Measurements from ENCODE around the gene OR5M11. TPM values are rescaled to one million over a fixed set of nuclear protein-coding genes. Genes with fewer than 3 reads are reported as not detected.
"Not testable (repeated sequence)": the region's sequence is repeated elsewhere in the genome, so short reads cannot be mapped to it uniquely, and the experiment has no call there.

The OR5M11 gene
- total RNA-seq, result not detected

GRCh38 chr11:56543157-56543556 lies at the start of gene OR5M11:
TSS of gene OR5M11 (minus strand) at chr11:56543257. CDS start at chr11:56543257, 0 bp downstream.
- no peak within 1 kb of the TSS for H3K4me3 Mint-ChIP-seq
- ATAC-seq (replicated peaks), result no peak
- H3K9me3 Mint-ChIP-seq, result peaks cover 26% of the 10 kb centered on the region
- no peaks in the 10 kb centered on the region for H3K27me3 Mint-ChIP-seq
- H3K4me1 Mint-ChIP-seq, result no peaks in the 10 kb centered on the region
- no peak within 1 kb of the TSS for H3K27ac Mint-ChIP-seq
- H3K36me3 Mint-ChIP-seq (ENCODE audit: low read depth), result no peaks in the 10 kb centered on the region

- H3K9me3 Mint-ChIP-seq; H3K27ac Mint-ChIP-seq; H3K4me1 Mint-ChIP-seq; H3K36me3 Mint-ChIP-seq (ENCODE audit: low read depth); H3K27me3 Mint-ChIP-seq; ATAC-seq (replicated peaks); H3K4me3 Mint-ChIP-seq: not testable (repeated sequence)
Observed at GRCh38 chr11:56592088-56592717, 49.1 kb upstream of the OR5M11 start.

- Mint-ChIP-seq H3K4me3 (no peak within 1 kb of the TSS), H3K36me3 (ENCODE audit: low read depth) (no peaks in the 10 kb centered on the region), H3K27me3 (no peaks in the 10 kb centered on the region), H3K27ac (no peak within 1 kb of the TSS), H3K4me1 (no peaks in the 10 kb centered on the region), H3K9me3 (peaks cover 9% of the 10 kb centered on the region)
- ATAC-seq (replicated peaks), result no peak
Observed at GRCh38 chr11:56577621-56578020, 34.6 kb upstream of the OR5M11 start, which contains the start of gene OR5M10. TSS of gene OR5M10 (minus strand) at chr11:56577721. CDS start at chr11:56577721, 0 bp downstream.

GRCh38 chr11:56558574-56558973 lies 15.5 kb upstream of the OR5M11 start:
- Mint-ChIP-seq H3K27ac (no peak overlapping the region), H3K4me3 (no peak overlapping the region), H3K27me3 (no peaks in the 10 kb centered on the region), H3K4me1 (no peaks in the 10 kb centered on the region), H3K36me3 (ENCODE audit: low read depth) (no peaks in the 10 kb centered on the region), H3K9me3 (peaks cover 7% of the 10 kb centered on the region)
- no peak for ATAC-seq (replicated peaks)

- not testable (repeated sequence) for H3K9me3 Mint-ChIP-seq; H3K4me1 Mint-ChIP-seq; H3K4me3 Mint-ChIP-seq; H3K36me3 Mint-ChIP-seq (ENCODE audit: low read depth); H3K27ac Mint-ChIP-seq; ATAC-seq (replicated peaks); H3K27me3 Mint-ChIP-seq
Observed at GRCh38 chr11:56554691-56555090, 11.6 kb upstream of the OR5M11 start.

GRCh38 chr11:56545531-56545930 lies 2.5 kb upstream of the OR5M11 start:
- Mint-ChIP-seq H3K9me3 (peaks cover 20% of the 10 kb centered on the region), H3K4me3 (no peak overlapping the region), H3K27me3 (no peaks in the 10 kb centered on the region), H3K4me1 (no peaks in the 10 kb centered on the region), H3K36me3 (ENCODE audit: low read depth) (no peaks in the 10 kb centered on the region), H3K27ac (no peak overlapping the region)
- ATAC-seq (replicated peaks), result no peak

GRCh38 chr11:56543739-56544138 lies 682 bp upstream of the OR5M11 start:
- no peak for ATAC-seq (replicated peaks)
- no peaks in the 10 kb centered on the region for H3K27me3 Mint-ChIP-seq
- H3K4me3 Mint-ChIP-seq, result no peak overlapping the region
- no peaks in the 10 kb centered on the region for H3K4me1 Mint-ChIP-seq
- no peaks in the 10 kb centered on the region for H3K36me3 Mint-ChIP-seq (ENCODE audit: low read depth)
- H3K27ac Mint-ChIP-seq, result no peak overlapping the region
- peaks cover 21% of the 10 kb centered on the region for H3K9me3 Mint-ChIP-seq

GRCh38 chr11:56533054-56533740 lies 9.9 kb downstream of the OR5M11 start:
- no peak for ATAC-seq (replicated peaks)
- Mint-ChIP-seq H3K27ac (no peak overlapping the region), H3K27me3 (no peaks in the 10 kb centered on the region), H3K4me3 (no peak overlapping the region), H3K9me3 (peaks cover 24% of the 10 kb centered on the region), H3K36me3 (ENCODE audit: low read depth) (no peaks in the 10 kb centered on the region), H3K4me1 (no peaks in the 10 kb centered on the region)

- H3K4me3 Mint-ChIP-seq, result no peak overlapping the region
- no peaks in the 10 kb centered on the region for H3K36me3 Mint-ChIP-seq (ENCODE audit: low read depth)
- no peak overlapping the region for H3K27ac Mint-ChIP-seq
- ATAC-seq (replicated peaks), result no peak
- peaks cover 25% of the 10 kb centered on the region for H3K9me3 Mint-ChIP-seq
- no peaks in the 10 kb centered on the region for H3K27me3 Mint-ChIP-seq
- no peaks in the 10 kb centered on the region for H3K4me1 Mint-ChIP-seq
Observed at GRCh38 chr11:56531856-56532255, 11.2 kb downstream of the OR5M11 start.

- peaks cover 21% of the 10 kb centered on the region for H3K9me3 Mint-ChIP-seq
- H3K27ac Mint-ChIP-seq, result no peak overlapping the region
- H3K4me1 Mint-ChIP-seq, result no peaks in the 10 kb centered on the region
- no peaks in the 10 kb centered on the region for H3K36me3 Mint-ChIP-seq (ENCODE audit: low read depth)
- ATAC-seq (replicated peaks), result no peak
- no peaks in the 10 kb centered on the region for H3K27me3 Mint-ChIP-seq
- no peak overlapping the region for H3K4me3 Mint-ChIP-seq
Observed at GRCh38 chr11:56522008-56522407, 21.0 kb downstream of the OR5M11 start.

- no peak overlapping the region for H3K4me3 Mint-ChIP-seq
- ATAC-seq (replicated peaks), result no peak
- no peak overlapping the region for H3K27ac Mint-ChIP-seq
- peaks cover 22% of the 10 kb centered on the region for H3K9me3 Mint-ChIP-seq
- H3K27me3 Mint-ChIP-seq, result no peaks in the 10 kb centered on the region
- no peaks in the 10 kb centered on the region for H3K36me3 Mint-ChIP-seq (ENCODE audit: low read depth)
- H3K4me1 Mint-ChIP-seq, result no peaks in the 10 kb centered on the region
Observed at GRCh38 chr11:56513280-56513679, 29.8 kb downstream of the OR5M11 start.

- Mint-ChIP-seq H3K4me1 (no peaks in the 10 kb centered on the region), H3K9me3 (peaks cover 13% of the 10 kb centered on the region), H3K36me3 (ENCODE audit: low read depth) (no peaks in the 10 kb centered on the region), H3K27ac (no peak overlapping the region), H3K27me3 (no peaks in the 10 kb centered on the region), H3K4me3 (no peak overlapping the region)
- no peak for ATAC-seq (replicated peaks)
Observed at GRCh38 chr11:56509439-56509838, 33.6 kb downstream of the OR5M11 start.

- H3K4me3 Mint-ChIP-seq, result no peak overlapping the region
- no peak overlapping the region for H3K27ac Mint-ChIP-seq
- no peak for ATAC-seq (replicated peaks)
- no peaks in the 10 kb centered on the region for H3K36me3 Mint-ChIP-seq (ENCODE audit: low read depth)
- no peaks in the 10 kb centered on the region for H3K4me1 Mint-ChIP-seq
- H3K27me3 Mint-ChIP-seq, result no peaks in the 10 kb centered on the region
- peaks cover 6% of the 10 kb centered on the region for H3K9me3 Mint-ChIP-seq
Observed at GRCh38 chr11:56497010-56497409, 46.0 kb downstream of the OR5M11 start.

- H3K4me1 Mint-ChIP-seq, result no peaks in the 10 kb centered on the region
- H3K27ac Mint-ChIP-seq, result no peak overlapping the region
Observed at GRCh38 chr11:56495117-56495516, 47.9 kb downstream of the OR5M11 start.

More at GRCh38 chr11:56495117-56495516, 47.9 kb downstream of the OR5M11 start:
- Mint-ChIP-seq H3K4me3 (no peak overlapping the region), H3K9me3 (peaks cover 6% of the 10 kb centered on the region), H3K27me3 (no peaks in the 10 kb centered on the region), H3K36me3 (ENCODE audit: low read depth) (no peaks in the 10 kb centered on the region)
- no peak for ATAC-seq (replicated peaks)
